Retinal pigment epithelial cell (primary cell): Measurements from ENCODE around the gene PTPN13.

Experiments used
- DNase-seq: peaks from one replicate; pipeline ENCODE4 v3.0.0-alpha.2; 2010; ENCODE audit warnings: low read depth
- H3K4me3 ChIP-seq: 2 replicates; pipeline ENCODE4 v1.5.1; 2011; ENCODE audit warnings: mild to moderate bottlenecking, low read length, control low read depth, moderate library complexity
- TF ChIP-seq, protein P1 (sequence below): conservative IDR thresholded peaks from 2 replicates; pipeline ENCODE4 v1.5.1; 2011; ENCODE audit warnings: low read depth, low read length, control low read depth, inconsistent platforms

Gene PTPN13

DNA sequence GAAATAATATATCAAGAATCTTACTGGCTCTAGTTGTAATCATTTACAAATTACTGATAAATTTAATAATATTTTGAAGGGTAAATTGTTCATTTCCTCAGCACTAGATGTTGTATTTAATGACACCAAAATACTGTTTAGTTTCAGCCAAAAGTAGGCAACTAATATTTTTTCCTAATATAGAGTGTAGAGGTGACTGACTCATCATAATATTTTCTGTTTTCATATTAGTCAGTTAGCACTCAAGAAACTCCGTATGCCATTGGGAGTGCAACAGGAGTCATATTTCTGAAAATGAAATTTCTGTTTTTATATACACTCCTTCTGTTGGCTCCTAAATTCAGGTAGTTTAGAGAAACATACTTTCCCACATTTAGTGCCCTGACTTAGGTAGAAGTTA lies 36.6 kb upstream of the PTPN13 start:
- H3K4me3 ChIP-seq: no peak overlapping the region
- TF ChIP-seq, protein P1, sequence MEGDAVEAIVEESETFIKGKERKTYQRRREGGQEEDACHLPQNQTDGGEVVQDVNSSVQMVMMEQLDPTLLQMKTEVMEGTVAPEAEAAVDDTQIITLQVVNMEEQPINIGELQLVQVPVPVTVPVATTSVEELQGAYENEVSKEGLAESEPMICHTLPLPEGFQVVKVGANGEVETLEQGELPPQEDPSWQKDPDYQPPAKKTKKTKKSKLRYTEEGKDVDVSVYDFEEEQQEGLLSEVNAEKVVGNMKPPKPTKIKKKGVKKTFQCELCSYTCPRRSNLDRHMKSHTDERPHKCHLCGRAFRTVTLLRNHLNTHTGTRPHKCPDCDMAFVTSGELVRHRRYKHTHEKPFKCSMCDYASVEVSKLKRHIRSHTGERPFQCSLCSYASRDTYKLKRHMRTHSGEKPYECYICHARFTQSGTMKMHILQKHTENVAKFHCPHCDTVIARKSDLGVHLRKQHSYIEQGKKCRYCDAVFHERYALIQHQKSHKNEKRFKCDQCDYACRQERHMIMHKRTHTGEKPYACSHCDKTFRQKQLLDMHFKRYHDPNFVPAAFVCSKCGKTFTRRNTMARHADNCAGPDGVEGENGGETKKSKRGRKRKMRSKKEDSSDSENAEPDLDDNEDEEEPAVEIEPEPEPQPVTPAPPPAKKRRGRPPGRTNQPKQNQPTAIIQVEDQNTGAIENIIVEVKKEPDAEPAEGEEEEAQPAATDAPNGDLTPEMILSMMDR: no peak
- DNase-seq: no peak

GRCh38 chr4:86558258-86558657 lies 35.9 kb upstream of the PTPN13 start:
- TF ChIP-seq, protein P1: no peak
- DNase-seq: no peak
- H3K4me3 ChIP-seq: no peak overlapping the region

DNA sequence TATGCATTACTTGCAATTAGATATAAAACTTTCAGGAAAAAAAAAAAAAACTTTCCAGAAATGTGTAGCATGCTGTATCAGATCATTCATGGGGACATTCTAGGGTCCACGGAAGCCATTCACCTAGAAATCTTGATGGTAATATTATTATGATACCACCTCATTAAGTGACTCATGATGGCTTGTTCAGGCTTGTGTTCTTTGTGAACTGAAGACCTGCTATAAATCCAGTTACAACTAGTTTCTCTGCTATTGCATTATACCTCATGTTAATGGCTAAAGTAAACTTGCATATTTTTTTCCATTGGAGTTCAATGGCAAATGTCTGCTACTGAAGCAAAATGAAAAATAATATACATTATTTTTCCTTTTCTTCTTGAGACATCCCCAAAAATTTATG lies 35.3 kb upstream of the PTPN13 start:
- H3K4me3 ChIP-seq: no peak overlapping the region
- no peak for DNase-seq
- TF ChIP-seq, protein P1: no peak

DNA sequence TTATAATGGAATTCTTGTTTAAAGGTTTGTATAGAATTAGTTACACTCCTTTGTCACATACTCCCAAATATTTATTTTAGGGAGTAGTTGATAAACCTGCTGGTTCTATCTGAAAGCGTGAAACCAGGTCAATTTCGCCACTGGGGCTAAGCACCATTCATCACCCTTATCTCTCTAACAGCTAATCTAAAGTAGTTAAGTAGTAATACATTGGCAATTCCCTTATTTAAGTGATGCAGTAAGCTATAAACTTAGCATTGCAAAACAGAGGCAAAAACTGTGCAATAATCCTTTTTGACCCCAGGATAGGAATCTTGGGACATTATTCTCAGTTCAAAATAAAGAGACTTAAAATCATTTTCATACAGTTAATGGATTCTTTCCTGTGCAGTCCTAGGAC lies 33.7 kb upstream of the PTPN13 start:
- no peak for DNase-seq
- no peak overlapping the region for H3K4me3 ChIP-seq
- TF ChIP-seq, protein P1: no peak

DNA sequence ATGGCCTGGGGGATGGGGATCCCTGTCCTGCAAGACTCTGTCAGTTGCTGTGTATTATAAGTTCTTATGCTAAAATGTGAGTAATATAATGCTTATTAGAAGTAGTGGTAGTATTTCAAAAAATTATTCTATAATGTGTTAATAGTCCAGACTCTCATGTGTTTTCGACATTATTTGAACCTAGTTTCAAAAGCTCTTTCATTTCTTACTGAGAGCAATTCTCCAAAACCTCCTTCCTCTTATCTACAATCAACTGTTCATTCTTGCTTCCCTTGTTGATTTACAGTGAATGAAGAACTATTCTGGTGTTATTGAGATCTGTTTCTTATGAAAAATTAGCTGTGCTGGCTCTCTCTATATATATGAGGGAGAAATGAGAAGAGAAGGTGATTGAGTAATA lies 32.9 kb upstream of the PTPN13 start:
- TF ChIP-seq, protein P1: no peak
- no peak overlapping the region for H3K4me3 ChIP-seq
- no peak for DNase-seq

- no peak for DNase-seq
- no peak overlapping the region for H3K4me3 ChIP-seq
- TF ChIP-seq, protein P1: no peak
Observed at GRCh38 chr4:86563416-86563815, 30.7 kb upstream of the PTPN13 start.

DNA sequence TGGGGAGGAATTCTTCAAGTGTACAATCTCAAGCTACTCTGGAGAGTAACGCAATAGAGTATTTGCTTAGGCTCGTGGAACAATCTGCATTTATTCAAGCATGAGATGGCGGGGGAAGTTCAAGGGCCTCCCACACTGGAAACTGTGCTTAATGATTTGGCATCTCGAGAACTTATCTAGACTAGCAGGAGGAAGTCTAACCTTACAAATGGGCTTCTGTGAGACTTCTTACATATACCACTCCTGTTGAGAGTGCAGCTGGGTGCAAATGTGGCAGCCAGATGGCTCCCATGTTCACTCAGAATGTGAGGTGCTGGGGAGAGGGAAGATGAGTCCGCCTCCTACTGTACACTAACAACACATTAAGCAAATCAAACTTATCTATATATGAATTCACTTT lies 29.3 kb upstream of the PTPN13 start:
- TF ChIP-seq, protein P1: no peak
- DNase-seq: no peak
- H3K4me3 ChIP-seq: no peak overlapping the region
